Measurements from ENCODE around the gene SLC37A2.

- TF ChIP-seq, protein P1, sequence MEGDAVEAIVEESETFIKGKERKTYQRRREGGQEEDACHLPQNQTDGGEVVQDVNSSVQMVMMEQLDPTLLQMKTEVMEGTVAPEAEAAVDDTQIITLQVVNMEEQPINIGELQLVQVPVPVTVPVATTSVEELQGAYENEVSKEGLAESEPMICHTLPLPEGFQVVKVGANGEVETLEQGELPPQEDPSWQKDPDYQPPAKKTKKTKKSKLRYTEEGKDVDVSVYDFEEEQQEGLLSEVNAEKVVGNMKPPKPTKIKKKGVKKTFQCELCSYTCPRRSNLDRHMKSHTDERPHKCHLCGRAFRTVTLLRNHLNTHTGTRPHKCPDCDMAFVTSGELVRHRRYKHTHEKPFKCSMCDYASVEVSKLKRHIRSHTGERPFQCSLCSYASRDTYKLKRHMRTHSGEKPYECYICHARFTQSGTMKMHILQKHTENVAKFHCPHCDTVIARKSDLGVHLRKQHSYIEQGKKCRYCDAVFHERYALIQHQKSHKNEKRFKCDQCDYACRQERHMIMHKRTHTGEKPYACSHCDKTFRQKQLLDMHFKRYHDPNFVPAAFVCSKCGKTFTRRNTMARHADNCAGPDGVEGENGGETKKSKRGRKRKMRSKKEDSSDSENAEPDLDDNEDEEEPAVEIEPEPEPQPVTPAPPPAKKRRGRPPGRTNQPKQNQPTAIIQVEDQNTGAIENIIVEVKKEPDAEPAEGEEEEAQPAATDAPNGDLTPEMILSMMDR (IDR thresholded peaks at IDR 0.05; ENCODE audit: extremely low read depth in 1 of 2, insufficient read depth in 1 of 2, low read depth in 1 of 2, low read length in 2 of 2), result no peak
- TF ChIP-seq POLR2A (IDR thresholded peaks at IDR 0.05; ENCODE audit: low read depth, low read length) (no peak), POLR2AphosphoS5 (IDR thresholded peaks at IDR 0.05; ENCODE audit: insufficient read depth, low read depth, low read length) (no peak)
- TF ChIP-seq, protein P2, sequence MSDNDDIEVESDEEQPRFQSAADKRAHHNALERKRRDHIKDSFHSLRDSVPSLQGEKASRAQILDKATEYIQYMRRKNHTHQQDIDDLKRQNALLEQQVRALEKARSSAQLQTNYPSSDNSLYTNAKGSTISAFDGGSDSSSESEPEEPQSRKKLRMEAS (IDR thresholded peaks at IDR 0.05; ENCODE audit: insufficient read depth, insufficient read length), result no peak
Observed at GRCh38 chr11:125074511-125075241, 11.6 kb downstream of the SLC37A2 start.

Measured in endothelial cell of umbilical vein (primary cell).